HG03575 (cell line): Measurements from ENCODE around the gene SPOCK1.

Experiments
- ATAC-seq: cut with Tn5 transposase; IDR thresholded peaks from one replicate; pipeline ENCODE4 v1.9.1; 2021; ENCODE audit not compliant: unreplicated experiment, insufficient number of reproducible peaks, low FRiP score; ENCODE audit errors: extremely low read depth

Gene SPOCK1

DNA sequence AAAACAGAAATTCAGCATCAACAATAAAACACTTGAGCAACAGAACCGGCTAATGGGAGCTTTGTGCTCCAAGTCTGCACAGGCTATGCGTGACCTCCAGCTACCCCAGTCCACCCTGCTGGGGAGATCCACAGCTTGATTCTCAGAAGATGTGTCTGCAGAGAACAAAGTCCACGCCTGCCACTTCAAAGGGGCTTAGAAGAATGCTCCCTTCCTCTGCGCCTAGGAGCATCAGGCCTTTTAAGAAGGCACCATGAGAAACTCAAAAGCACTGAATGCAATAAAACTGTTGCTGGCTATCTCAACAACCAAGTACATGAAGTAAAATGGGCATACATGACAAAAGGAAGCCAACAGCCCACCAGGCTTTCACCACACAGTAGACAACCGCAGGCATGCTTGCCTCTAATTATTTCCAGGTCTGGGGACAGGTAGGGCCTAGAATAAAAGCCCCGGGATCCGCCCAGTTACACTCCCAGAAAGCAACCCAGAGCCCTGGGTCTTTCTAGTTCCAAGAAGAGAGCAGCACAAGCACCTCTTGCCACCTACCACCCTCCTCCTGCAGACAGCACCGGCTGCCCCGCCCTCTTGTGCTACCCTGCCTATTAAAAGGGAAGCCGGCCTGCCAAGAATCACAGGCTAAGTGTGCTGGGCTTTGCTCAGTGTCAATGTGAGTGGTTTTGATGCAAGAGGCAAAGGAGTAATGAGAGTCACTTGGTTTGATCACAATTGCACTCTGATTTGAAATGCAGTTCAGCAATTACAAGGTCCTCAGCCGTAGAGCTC lies 123.2 kb downstream of the SPOCK1 start:
- ATAC-seq = no peak

DNA sequence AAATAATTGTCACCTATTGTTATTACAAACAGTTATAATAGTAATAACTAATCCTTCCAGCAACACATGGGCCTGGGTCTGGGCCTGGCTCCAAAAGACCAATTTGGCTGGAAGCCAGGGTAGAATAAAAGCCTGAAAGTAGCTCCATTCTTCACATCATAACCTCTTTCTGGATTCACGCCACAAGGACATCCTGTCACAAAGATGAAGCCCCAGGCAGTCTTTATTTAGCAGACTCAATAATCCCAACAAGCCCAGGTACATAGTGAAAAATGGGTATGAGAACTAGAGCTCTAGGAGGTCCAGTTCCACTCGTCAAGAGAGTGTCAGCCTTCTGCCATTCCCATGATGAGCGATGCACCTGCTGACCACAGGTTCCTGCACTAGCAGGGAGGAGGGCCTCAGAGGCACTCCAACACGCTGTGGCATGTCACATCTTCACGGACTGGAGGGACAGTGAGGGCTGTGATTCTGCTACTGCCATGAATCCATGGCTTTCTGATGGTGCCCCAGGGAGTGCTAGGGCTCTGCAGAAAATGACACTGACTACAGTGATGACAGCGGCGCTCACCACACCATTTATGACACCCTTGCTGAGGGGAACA lies 124.9 kb downstream of the SPOCK1 start:
- no peak for ATAC-seq

DNA sequence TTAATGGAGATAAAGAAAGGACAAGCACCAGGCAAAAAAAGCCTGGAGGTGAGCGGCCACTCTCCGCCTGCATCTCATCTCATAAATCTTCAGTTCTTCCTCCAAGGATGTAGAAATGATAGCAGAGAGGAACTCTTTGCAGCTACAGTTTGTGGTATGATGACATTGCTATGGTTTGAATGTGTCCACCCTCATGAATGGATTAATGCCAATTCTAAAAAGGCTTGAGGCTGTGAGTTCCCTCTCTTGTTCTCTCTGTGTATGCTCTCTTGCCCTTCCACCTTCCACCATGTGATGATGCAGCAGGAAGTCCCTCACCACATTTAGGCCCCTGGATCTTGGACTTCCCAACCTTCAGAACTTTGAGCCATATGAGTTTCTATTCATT lies 126.4 kb downstream of the SPOCK1 start:
- ATAC-seq = no peak

DNA sequence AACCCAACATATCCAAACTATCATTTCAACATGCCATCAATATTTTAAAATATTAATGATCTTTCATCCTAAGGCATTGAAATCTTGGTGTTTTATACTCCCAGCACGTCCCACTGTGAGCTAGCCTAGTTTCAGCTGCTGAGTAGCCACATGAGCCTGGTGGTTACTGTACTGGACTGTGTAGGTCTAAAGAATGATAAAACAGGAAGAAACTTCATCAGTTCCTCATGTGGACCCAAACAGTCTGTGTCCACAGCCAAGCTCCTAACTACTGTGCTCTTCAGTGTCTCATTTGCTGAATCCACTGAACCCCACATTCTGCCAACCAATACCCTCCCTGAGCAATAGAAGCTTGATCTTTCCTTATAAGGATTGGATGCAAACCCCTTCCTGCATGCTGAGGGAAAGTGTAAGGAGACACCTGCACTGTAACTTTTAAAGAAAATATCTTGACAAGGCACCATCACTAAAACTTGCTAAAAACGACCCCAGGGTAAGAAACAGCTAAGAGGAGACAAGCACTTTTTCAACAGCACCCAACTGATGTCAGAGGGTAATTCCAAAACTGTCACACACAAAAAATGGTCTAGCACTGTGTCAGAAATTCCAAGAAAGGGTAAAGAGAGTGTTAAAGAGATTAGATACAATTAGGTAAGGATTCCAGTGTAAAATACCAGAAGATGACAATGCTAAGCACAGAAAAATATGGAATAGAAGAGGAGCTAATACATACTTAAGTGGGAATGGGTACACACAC lies 126.9 kb downstream of the SPOCK1 start:
- no peak for ATAC-seq

DNA sequence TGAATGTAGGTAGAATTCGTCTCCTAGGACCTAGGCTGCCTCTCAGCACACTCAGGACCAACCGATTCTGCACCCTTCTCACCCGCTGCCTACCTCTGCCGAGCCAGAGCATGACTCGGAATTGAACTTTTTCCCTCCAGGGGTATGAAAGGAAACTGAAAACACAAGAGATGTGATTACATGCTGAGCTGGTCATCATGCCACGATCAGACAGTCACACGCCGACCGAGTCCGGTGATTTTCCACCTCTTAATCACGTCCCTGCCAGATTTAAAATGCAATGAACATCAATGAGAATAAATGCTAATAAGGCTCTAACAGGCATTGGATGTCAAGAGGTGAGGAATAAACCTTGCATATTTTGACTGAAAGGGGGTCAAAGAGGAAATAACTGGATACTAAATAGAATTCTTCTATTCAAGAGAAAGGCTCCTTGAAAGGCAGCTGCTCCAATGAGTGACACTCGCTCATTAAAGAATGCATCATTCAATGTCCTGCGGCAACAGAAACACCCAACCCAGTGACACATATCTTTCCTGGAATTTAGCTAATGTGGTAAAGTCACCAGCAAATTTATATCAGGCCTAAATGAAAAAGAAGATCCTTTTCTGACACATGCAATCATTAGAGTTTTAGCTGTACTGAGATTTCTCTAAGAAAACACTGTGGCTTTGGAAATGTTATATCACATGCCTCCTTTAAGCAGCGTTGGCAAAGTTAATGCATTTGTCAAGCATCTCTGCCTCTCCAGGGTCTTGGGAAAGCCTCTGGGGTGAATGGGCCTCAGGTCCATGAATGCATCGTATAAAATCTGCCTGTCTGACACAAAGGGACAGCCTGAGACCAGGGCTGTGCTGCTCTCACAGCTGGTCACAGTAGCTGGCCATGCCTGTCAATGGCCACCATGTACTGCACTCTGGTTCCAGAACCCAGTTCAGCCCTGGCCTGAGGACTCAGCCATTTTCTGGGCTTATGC lies 128.7 kb downstream of the SPOCK1 start:
- no peak for ATAC-seq

DNA sequence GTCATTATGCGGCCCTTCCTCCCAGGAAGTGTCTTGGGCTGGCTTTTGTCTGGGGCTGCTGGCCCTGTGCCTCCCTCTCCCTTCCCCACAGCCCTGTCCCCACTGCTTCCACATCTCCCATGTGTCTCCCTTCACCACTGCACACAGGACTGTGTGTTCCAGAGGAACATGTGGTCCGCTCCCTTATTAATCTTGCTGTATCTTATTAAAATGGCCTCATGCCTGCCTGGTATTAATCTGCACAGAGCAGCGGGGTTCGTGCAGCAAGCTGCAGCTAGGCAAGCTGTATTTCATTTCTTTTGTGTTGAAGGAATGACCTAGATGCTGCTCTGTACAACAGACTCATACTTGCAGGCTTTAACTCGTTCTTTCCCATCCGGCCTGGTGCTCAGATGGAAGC lies 130.5 kb downstream of the SPOCK1 start:
- no peak for ATAC-seq

DNA sequence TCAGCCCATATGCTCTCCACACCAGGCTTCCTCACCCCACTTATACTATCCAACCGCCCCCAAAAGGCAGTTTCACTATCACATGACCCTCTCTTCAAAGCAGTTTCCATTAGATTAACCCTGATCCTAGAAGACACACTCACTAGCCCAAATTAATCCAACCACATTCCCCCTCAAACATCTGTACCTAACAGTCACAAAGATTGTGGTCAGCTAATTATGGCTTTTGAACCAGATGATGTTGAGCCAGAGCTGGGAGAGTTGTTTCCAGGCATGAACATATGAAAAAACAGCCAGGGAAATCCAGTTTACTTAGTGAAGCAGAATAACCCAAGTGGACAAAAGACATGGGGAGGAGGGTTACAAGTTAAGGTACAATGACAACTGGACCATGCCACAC lies 131.2 kb downstream of the SPOCK1 start:
- no peak for ATAC-seq

DNA sequence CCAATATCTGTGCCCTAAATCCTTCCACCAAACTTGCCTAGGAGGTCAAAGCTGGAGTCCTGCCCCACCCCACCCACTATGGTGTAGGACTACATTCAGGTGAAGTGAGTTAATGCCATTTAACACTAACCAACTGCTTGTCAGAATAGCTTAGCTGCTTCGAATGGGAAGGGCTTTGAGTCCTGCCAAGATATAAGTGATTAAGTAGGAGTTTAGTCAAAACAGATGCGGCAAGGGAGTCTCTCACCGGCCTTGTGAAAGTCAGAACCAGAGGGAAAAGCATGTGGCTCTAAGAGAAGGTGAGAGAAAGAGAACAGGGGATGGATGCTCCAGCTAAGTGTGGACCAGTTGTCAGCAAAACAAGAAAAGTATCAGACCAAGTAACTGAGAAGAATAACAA lies 132.6 kb downstream of the SPOCK1 start:
- ATAC-seq = no peak

DNA sequence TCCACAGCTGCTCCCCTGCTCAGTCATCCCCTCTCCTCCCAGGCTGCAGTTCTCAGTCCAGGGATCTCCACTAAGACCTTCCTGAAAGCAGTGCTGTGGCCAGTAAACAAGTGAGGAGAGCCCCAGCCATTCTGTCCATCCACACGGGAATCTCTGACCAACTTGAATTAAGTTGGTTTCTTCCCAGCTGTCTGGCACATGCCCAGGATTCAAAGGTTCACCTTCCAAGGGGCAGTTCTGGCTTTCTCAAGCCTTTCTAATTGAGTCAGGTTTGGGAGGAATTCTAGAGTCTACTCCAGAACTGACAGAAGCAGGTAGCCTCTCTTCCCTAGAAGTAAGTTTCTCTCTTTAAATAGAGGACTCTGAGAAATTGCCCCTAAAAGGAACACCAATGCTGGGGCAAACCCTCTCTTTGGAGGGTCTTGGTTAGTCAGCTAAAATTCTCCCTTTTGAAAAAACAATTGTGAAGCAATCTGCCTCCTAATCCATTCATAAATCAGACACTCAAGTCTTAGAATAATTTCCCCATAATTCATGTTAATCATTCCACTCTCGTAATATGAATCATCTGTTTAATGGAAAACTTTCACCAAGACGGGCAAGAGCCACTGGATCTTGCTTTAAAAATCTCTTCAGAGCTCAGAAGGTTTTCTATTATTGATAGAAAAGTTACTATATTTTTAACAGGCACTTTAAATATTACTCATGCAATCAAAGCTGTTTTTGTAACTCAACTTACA lies 133.8 kb downstream of the SPOCK1 start:
- no peak for ATAC-seq

DNA sequence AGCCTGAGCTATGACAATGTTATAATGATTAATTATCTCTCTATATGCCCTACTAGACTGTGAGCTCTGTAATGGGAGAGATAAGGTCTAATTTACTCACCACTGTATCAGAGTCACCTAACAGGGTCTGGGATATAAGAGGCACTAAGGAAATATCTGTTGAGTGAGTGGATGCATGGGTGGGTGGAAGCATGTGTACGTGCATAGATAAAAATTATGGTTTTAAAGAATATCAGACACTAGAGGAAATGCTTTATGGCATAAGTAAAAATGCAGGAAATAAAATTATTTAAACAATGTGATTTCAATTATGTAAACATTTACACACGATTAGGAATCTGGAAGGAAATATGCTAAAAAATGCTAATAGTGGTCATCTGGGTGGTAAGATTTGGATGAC lies 137.8 kb downstream of the SPOCK1 start:
- ATAC-seq = no peak

DNA sequence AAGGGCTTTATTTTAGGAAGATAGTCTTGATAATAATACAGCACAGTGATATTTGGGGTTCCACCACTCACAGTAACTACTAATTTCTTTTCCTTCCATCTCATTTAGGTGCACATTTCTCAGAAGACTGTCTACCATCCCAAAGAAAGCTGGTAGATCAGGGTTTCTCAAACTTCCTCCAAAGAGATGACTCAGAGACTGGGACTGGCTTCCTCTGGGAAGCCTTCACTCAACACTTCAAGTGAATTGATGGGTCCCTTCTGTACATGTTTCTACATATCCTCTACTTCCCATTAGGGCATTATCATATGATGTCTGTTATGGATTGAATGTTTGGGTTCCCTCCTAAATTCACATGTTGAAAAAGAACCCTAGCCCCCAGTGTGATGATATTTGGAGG lies 138.5 kb downstream of the SPOCK1 start:
- ATAC-seq = no peak

DNA sequence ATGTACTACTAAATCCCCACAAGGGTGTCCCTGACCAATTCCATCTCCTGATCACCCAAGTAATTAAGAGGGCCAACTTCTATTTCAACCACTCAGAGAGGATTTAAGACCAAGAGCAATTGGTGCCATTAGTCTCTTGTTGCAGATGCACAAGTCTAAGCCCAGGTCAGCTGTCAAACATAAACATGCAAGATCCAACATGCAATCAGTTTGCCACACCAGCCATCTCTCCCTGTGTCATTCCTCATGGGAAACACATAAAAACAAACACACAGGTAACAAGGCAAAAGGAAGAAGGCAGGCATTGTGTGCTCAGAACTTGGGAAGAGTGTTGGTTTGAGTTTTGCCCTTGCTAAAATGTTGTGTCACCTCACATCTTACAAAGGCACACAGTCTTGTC lies 139.2 kb downstream of the SPOCK1 start:
- ATAC-seq = no peak

DNA sequence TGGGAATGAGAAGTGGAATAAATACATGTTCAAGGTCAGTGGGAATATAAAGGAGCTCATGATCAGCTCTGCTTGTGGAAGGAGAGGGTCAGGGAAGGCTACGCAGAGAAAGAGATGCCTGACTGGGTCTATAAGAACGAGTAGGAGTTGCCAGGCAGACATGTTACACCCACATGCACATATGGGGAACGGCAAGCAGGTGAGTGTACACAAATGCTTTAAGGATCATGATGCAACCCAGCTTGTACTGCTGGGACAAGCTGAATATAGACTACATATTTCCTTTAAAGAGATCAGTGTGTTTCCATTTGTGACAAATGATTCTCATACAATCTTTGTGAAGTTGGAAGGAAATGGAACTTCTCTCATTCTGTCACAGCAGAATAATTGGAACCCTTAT lies 141.7 kb downstream of the SPOCK1 start:
- no peak for ATAC-seq

DNA sequence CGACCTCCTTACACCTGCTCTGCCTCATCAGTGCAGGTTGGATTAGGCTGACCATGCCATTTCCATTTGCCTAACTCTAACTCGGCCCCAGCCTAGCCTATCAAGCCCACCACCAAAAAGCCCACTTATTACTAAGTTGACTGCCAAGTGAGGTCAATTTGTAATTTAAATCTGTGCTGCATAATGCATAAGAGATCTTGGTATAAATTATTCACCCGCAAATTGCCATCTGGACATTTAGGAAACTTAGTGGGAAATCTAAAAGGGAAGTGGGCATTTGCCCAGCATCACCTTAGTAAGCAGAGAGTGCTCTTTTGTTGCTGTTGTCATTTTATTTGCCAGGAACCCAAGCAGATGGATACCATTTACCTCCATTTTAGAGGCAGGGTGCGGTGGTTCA lies 143.0 kb downstream of the SPOCK1 start:
- ATAC-seq = no peak

DNA sequence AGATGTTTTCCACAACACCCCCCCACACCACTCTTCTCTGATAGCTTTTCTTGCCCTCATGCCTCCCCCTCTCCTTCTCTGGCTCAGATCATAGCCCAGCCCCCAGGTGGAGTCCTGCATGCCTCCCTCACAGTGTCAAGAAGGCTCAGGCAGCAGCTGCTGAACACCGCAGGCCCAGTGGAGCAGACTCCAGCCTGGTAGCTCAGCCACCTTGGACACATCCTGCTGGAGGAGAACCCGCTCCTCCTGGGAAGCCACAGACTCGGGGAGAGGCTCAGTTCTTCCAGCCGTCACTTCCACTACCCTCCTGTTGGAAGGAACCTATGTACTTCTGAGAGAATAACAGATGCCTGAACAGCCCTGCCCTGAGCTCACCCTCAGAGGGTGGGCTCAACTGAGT lies 143.4 kb downstream of the SPOCK1 start:
- ATAC-seq = no peak

DNA sequence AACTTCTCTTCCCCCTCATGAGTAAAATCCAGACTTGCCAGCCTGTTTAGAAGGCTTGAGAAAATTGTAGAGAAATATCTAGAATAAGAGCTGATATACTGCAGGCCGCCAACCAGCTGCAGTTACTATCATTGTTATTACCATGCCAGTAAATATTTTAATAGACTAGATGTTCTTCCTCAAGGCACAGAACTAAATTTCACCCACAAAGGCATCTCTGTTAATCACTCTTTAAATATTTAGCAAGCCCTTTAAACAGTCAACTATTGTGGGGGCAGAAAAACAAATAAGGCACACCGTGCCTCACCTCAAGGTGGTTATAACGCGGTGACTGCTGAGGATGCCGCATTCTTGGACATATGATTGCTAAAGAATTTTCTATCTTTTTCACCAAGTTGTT lies 147.0 kb downstream of the SPOCK1 start:
- no peak for ATAC-seq

DNA sequence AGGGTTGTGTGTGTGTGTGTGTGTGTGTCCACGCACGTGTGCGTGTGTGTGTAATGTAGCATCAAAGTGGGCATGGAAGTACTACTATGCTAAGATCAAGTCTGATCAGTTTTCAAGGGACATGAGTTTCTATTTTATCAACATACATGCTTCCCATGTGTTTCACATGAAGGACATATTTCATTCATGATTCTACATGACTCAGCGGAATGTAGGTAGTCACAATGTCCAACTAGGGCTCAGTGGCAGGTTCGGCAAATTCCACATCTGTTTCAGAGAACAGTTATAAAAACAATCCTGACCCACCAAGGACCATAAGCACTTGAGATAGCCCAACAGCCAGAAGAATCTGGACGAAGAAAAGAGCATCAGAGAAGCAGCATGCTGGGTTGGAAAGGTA lies 148.3 kb downstream of the SPOCK1 start:
- no peak for ATAC-seq

DNA sequence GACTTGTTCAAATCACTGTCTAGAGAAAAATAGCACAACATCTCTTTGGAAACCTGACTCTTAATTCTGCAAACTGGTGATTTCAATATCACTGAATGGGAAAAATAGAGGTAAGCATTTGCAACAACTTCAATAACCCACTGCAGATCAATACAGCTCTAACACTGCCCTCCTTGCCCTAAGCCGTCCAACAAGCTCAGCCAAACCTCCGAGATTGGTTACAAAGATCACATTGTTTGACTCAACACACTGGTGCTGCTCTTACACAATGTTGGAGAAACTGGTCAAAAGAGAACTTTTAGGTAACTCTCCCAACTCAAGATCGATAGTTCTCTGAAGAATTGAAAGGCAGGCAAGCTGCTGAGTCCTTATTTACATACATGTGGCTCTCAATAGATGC lies 150.4 kb downstream of the SPOCK1 start:
- no peak for ATAC-seq

DNA sequence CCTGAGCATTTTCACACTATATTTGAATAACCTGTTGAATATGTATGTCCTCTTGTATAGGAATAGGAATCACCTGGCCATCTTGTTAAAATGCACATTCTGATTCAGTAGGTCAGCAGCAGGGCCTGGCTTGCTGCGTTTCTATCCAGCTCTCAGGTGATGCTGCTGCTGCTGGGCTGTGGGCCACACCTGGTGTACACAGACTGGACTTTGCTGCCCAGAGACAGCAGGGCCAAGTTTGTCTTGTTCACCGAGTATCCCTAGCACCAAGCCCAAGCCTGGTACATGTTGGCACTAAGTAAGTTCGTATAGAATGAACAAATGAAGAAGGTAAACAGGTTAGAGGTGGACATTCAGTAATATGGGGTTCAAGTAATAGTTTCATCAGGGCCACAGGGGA lies 151.3 kb downstream of the SPOCK1 start:
- no peak for ATAC-seq
